ENCODE results near the gene ACSM6.

The ACSM6 gene

GRCh38 chr10:95257849-95258248 lies 63.8 kb downstream of the ACSM6 start:
- TF ChIP-seq, protein P1, sequence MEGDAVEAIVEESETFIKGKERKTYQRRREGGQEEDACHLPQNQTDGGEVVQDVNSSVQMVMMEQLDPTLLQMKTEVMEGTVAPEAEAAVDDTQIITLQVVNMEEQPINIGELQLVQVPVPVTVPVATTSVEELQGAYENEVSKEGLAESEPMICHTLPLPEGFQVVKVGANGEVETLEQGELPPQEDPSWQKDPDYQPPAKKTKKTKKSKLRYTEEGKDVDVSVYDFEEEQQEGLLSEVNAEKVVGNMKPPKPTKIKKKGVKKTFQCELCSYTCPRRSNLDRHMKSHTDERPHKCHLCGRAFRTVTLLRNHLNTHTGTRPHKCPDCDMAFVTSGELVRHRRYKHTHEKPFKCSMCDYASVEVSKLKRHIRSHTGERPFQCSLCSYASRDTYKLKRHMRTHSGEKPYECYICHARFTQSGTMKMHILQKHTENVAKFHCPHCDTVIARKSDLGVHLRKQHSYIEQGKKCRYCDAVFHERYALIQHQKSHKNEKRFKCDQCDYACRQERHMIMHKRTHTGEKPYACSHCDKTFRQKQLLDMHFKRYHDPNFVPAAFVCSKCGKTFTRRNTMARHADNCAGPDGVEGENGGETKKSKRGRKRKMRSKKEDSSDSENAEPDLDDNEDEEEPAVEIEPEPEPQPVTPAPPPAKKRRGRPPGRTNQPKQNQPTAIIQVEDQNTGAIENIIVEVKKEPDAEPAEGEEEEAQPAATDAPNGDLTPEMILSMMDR (IDR thresholded peaks at IDR 0.05; ENCODE audit: control insufficient read depth, insufficient read depth, low read depth, low read length, missing control alignments) = no peak
- no peak for DNase-seq (ENCODE audit: low read depth)
- no peak overlapping the region for H3K4me3 ChIP-seq (ENCODE audit: control insufficient read depth, low read depth, low read length)

DNA sequence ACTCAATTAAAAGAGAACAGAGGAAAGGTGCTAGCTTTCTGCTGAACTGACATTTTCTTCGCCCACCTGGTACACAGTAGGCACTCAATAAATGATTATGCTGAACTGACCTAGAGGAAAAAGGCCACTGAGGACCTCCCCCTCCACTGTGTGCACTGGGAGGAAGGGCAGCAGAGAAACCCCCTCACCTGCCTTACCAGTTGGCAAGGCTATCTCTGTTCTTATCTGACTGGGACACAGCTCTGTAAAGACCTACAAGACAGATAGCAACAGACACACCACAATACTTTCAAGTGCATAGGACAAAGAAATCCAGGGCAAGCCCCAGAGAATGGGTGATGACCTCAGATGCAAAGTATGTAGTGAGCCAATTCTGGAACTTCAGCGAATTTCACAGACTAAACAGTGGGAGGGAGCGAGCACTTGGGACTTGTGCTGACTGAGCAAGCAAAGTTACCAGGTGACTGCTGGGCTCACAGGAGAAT lies 66.4 kb downstream of the ACSM6 start:
- H3K4me3 ChIP-seq (ENCODE audit: control insufficient read depth, low read depth, low read length) = no peak overlapping the region
- DNase-seq (ENCODE audit: low read depth) = no peak

DNA sequence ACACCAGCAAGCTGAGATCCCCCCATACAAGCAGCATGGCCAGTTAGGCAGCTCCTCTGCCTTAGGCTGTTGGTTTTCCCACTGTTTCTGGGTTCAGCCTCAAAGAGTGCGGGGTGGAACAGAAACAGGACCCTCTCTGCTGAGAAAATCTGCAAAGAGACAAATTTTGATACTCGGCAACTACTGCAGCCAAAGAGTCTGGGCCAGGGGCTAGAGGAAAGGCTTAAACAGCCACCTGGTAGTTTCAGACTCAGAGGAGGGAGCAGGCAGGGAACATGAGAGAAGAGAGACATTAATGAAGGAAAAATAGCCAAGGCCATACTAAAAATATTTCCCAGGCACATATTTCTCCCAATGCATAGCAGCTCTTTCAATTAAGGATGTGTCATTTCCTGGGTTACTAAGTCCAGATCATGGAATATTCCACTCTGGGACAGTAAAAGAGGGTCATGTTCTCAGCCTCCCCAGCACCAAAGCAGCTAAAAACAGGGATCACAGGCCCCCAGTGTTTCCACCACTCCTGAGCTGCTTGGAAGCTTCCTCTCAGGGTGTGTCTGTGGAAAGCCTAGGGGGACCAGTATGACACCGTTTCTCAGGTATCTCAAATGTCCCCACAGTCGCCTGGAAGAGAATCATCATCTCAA lies 67.0 kb downstream of the ACSM6 start:
- no peak overlapping the region for H3K4me3 ChIP-seq (ENCODE audit: control insufficient read depth, low read depth, low read length)
- no peak for DNase-seq (ENCODE audit: low read depth)
- TF ChIP-seq, protein P1 (IDR thresholded peaks at IDR 0.05; ENCODE audit: control insufficient read depth, insufficient read depth, low read depth, low read length, missing control alignments) = no peak

More for the DNA sequence above, 66.4 kb downstream of the ACSM6 start:
- TF ChIP-seq, protein P1 (IDR thresholded peaks at IDR 0.05; ENCODE audit: control insufficient read depth, insufficient read depth, low read depth, low read length, missing control alignments) = no peak

GRCh38 chr10:95261926-95262325 lies 67.9 kb downstream of the ACSM6 start:
- TF ChIP-seq, protein P1 (IDR thresholded peaks at IDR 0.05; ENCODE audit: control insufficient read depth, insufficient read depth, low read depth, low read length, missing control alignments) = no peak
- H3K4me3 ChIP-seq (ENCODE audit: control insufficient read depth, low read depth, low read length) = no peak overlapping the region
- DNase-seq (ENCODE audit: low read depth) = no peak

DNA sequence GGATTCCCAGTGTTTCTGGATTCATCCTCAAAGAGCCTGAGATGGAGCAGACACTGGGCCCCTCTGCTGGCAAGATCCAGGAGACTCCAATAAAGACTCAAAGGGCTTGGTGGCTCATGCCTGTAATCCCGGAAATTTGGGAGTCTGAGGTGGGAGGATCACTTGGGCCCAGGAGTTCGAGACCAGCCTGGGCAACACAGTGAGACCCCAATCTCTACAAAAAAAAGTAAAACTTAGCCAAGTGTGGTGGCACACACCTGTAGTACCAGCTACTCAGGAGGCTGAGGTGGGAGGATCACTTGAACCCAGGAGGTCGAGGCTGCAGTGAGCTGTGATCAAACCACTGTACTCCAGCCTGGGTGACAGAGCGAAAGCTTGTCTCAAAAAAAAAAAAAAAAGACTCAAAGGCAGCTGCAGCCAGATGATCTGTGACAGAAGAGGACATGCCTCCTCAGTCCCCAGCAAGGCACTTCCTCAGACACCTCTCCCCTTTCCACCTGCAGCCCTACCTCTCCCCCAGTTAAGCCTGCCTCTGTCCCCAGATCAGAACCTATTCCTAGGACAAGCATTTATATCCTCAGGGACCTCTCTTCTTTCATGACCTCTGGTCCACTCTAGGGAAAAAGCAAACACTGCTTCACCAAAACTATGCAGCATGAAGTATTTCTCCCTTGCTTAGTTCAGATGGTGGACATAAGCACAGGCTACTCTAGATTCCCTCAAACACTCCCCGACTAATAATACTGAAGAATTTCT lies 68.9 kb downstream of the ACSM6 start:
- no peak for DNase-seq (ENCODE audit: low read depth)
- TF ChIP-seq, protein P1 (IDR thresholded peaks at IDR 0.05; ENCODE audit: control insufficient read depth, insufficient read depth, low read depth, low read length, missing control alignments) = no peak

DNA sequence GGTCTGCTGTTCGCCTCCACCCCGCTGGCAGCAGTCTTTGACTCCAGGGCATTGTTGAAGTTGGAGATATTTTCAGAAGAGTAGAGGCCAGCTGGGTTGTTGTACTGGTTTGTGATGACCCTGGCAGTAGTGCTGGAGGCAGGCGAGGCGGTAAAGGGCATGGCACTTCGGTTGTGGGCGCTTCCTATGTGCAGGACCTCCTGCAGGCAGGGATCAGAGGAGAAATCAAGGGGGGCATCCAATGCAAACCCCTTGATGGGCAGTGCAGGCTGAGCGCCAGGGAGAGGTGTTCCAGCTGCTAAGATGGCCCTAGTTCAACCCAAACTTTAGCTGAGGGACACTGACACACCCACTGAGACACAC lies 69.8 kb downstream of the ACSM6 start:
- no peak overlapping the region for H3K4me3 ChIP-seq (ENCODE audit: control insufficient read depth, low read depth, low read length)
- TF ChIP-seq, protein P1 (IDR thresholded peaks at IDR 0.05; ENCODE audit: control insufficient read depth, insufficient read depth, low read depth, low read length, missing control alignments) = no peak
- no peak for DNase-seq (ENCODE audit: low read depth)

More for the DNA sequence above, 68.9 kb downstream of the ACSM6 start:
- H3K4me3 ChIP-seq (ENCODE audit: control insufficient read depth, low read depth, low read length) = no peak overlapping the region
